Stomach (tissue), 4 donors: ENCODE data around the gene CARD19.

Experiments
- POLR2A ChIP-seq, 4 donors: fragments of 450-650 bp; IDR thresholded peaks; one replicate each; pipeline ENCODE4 v1.6.1; 2016; ENCODE audit warnings: antibody characterized with exemption in 4 of 4, control low read depth in 2 of 4, mild to moderate bottlenecking in 1 of 4, moderate library complexity in 1 of 4
- POLR2AphosphoS5 ChIP-seq, 3 donors: sonication (generic); formaldehyde crosslinking; IDR thresholded peaks; one replicate each; pipeline ENCODE4 v1.6.1; 2016; ENCODE audit warnings: antibody characterized with exemption in 3 of 3

DNA sequence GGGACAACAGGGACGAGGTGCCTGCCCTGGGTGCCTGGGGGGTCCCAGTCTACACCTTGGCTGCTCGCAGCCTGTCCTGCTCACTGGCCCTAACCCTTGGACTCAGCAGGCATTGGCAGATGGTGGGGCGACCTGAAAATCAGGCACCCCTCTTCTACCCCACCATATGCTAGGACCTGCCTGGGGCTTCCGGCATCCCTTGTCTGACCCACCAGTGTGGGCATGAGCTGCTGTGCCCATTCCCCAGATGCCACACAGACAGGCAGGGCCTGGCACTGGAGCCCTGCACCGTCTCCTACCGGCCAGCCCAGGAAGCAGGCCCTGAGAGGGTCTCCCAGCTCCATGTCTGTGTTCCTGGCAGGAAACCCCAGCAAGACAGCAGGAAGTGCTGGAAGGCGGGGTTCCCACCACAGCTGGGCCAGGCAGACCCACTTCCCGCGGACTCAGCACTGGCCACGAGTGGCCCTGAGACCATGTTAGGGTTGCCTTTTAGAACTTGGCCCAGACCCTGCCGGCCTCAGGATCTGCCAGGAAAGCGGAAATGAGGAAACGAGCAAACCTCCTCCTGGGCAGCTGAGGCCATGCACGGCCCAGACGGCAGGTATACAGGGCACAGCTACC lies 35.0 kb downstream of the CARD19 start:
- TF ChIP-seq POLR2A (IDR thresholded peaks at IDR 0.05) (no peak), POLR2AphosphoS5 (IDR thresholded peaks at IDR 0.05) (peak in 1 of 3 donors; percentile 19)
